ENCODE measurements around the gene SREBF1.

DNA sequence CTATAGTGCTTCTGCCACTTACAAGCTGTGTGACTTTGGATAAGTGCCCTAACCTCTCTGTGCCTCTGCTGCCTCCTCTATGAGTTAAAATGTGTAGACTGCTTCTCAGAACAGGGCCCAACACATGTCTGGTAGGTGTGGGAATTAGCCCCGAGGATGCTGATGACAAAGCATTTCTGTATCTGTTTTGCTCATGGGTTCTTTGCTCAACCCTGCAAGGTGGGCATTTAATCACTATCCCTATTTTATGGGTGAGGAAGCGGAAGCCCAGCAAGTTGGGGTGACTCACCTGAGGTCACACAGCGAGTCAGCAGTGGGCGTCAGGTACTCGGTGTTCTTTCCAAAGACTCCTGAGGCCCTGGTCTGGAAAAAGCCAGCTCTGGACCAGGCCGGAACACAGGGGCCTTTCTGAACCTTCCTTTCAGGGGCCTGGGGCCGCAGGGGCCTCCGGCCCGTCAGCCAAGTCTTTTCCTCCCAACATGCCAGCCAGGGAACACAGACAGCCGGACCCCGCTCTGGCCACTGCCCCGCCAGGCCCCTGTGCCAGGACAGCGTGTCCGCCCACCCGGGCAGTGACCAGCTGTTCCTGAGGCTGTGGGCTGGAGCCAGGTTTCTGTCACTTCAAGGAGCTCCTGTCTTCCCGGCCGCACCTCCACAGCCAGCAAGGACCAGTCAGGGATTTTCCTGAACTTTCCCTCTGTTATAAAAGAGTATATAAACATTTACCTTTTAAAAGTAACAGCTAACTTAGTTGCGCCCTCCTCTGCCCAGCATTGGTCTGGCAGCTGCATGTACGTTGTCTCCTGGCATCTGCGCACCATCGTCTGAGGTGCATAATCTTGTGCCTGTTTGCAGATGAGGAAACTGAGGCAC is 62.5 kb downstream of the SREBF1 start:
- TF ChIP-seq, protein P1, sequence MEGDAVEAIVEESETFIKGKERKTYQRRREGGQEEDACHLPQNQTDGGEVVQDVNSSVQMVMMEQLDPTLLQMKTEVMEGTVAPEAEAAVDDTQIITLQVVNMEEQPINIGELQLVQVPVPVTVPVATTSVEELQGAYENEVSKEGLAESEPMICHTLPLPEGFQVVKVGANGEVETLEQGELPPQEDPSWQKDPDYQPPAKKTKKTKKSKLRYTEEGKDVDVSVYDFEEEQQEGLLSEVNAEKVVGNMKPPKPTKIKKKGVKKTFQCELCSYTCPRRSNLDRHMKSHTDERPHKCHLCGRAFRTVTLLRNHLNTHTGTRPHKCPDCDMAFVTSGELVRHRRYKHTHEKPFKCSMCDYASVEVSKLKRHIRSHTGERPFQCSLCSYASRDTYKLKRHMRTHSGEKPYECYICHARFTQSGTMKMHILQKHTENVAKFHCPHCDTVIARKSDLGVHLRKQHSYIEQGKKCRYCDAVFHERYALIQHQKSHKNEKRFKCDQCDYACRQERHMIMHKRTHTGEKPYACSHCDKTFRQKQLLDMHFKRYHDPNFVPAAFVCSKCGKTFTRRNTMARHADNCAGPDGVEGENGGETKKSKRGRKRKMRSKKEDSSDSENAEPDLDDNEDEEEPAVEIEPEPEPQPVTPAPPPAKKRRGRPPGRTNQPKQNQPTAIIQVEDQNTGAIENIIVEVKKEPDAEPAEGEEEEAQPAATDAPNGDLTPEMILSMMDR (IDR thresholded peaks at IDR 0.05), result peak in 5 of 7 experiments; percentile 33 to 73 (median 54)
- TF ChIP-seq POLR2A (IDR thresholded peaks at IDR 0.05), result no peak

All from stomach (tissue), 4 donors.